ENCODE data around the gene ZFAND3.

ZFAND3 gene

GRCh38 chr6:38155144-38155543 lies 335.6 kb downstream of the ZFAND3 start:
- Histone ChIP-seq H3K4ac (ENCODE audit: low read depth, low read length) (no peak overlapping the region), H2BK120ac (ENCODE audit: low read depth, low read length) (no peak overlapping the region), H3K56ac (ENCODE audit: low read length) (no peak overlapping the region), H3K27ac (ENCODE audit: low read depth, low read length) (no peak overlapping the region), H3K4me3 (ENCODE audit: low read length) (no peak overlapping the region), H3K23ac (ENCODE audit: low read length) (no peak overlapping the region), H3K18ac (ENCODE audit: low read length) (no peak overlapping the region), H3K36me3 (ENCODE audit: control insufficient read depth, insufficient read depth, low read length) (no peaks in the 10 kb centered on the region), H2AK5ac (ENCODE audit: low read length) (no peak overlapping the region), H3K79me2 (ENCODE audit: control insufficient read depth, insufficient read depth, low read length) (no peaks in the 10 kb centered on the region), H3K4me1 (ENCODE audit: control insufficient read depth, low read depth, low read length) (peaks cover 2% of the 10 kb centered on the region), H3K79me1 (ENCODE audit: low read length) (peaks cover 5% of the 10 kb centered on the region), H3K4me2 (ENCODE audit: low read length) (no peak overlapping the region), H4K5ac (ENCODE audit: low read length) (no peak overlapping the region), H3K9ac (ENCODE audit: low read length) (no peak overlapping the region), H2BK5ac (ENCODE audit: low read length) (no peak overlapping the region), H4K8ac (ENCODE audit: low read depth, low read length) (no peak overlapping the region), H2BK15ac (replicated peaks; ENCODE audit: low read depth) (no peak overlapping the region), H3K27me3 (ENCODE audit: insufficient read depth, low read length, poor library complexity) (no peaks in the 10 kb centered on the region)
- DNase-seq: no peak
- WGBS (ENCODE audit: extremely low coverage, insufficient coverage, low lambda C conversion rate): no CpG with 5 or more reads among the region's 9 CpGs

DNA sequence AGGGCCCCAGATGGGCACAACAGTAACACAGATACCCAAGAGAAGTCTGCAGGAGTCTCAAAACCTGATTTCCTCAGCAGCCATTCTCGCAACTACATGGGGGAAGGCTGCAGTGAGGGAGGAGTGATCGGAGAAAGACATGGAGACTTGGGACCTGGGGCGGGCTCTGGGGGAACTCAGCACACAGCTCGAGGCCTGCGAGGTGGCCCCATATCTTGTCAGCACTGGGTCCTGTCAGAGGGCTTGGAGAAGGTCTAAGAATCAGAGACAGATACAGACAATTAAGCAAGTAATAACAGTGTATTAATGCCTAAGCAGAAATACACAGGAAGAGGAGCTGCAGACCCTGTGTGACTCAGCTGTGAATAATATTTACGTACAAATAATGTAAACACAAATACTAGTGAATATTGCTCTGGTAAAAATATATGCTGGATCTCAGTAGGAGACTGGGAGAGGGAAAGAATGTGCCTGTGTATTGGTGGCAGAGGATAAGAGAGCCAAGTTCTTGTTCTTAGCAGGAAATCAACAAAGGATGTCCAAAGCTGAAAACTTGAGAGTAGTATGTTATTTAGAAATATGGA lies 336.2 kb downstream of the ZFAND3 start:
- no peaks in the 10 kb centered on the region for H3K4me1 ChIP-seq (ENCODE audit: control insufficient read depth, low read depth, low read length)
- H3K79me1 ChIP-seq (ENCODE audit: low read length): peaks cover under 1% of the 10 kb centered on the region
- H3K56ac ChIP-seq (ENCODE audit: low read length): no peak overlapping the region
- no peak overlapping the region for H2BK120ac ChIP-seq (ENCODE audit: low read depth, low read length)
- no peak overlapping the region for H4K8ac ChIP-seq (ENCODE audit: low read depth, low read length)
- H3K27ac ChIP-seq (ENCODE audit: low read depth, low read length): no peak overlapping the region
- H3K4ac ChIP-seq (ENCODE audit: low read depth, low read length): no peak overlapping the region
- H4K5ac ChIP-seq (ENCODE audit: low read length): no peak overlapping the region
- no peaks in the 10 kb centered on the region for H3K79me2 ChIP-seq (ENCODE audit: control insufficient read depth, insufficient read depth, low read length)
- H3K27me3 ChIP-seq (ENCODE audit: insufficient read depth, low read length, poor library complexity): no peaks in the 10 kb centered on the region
- no peak overlapping the region for H3K23ac ChIP-seq (ENCODE audit: low read length)
- H2BK5ac ChIP-seq (ENCODE audit: low read length): no peak overlapping the region
- DNase-seq: no peak
- no peak overlapping the region for H3K4me3 ChIP-seq (ENCODE audit: low read length)
- no CpG with 5 or more reads among the region's 6 CpGs for WGBS (ENCODE audit: extremely low coverage, insufficient coverage, low lambda C conversion rate)
- H2BK15ac ChIP-seq (replicated peaks; ENCODE audit: low read depth): no peak overlapping the region
- no peak overlapping the region for H2AK5ac ChIP-seq (ENCODE audit: low read length)
- no peak overlapping the region for H3K9ac ChIP-seq (ENCODE audit: low read length)
- H3K4me2 ChIP-seq (ENCODE audit: low read length): no peak overlapping the region
- H3K36me3 ChIP-seq (ENCODE audit: control insufficient read depth, insufficient read depth, low read length): no peaks in the 10 kb centered on the region
- H3K18ac ChIP-seq (ENCODE audit: low read length): no peak overlapping the region

DNA sequence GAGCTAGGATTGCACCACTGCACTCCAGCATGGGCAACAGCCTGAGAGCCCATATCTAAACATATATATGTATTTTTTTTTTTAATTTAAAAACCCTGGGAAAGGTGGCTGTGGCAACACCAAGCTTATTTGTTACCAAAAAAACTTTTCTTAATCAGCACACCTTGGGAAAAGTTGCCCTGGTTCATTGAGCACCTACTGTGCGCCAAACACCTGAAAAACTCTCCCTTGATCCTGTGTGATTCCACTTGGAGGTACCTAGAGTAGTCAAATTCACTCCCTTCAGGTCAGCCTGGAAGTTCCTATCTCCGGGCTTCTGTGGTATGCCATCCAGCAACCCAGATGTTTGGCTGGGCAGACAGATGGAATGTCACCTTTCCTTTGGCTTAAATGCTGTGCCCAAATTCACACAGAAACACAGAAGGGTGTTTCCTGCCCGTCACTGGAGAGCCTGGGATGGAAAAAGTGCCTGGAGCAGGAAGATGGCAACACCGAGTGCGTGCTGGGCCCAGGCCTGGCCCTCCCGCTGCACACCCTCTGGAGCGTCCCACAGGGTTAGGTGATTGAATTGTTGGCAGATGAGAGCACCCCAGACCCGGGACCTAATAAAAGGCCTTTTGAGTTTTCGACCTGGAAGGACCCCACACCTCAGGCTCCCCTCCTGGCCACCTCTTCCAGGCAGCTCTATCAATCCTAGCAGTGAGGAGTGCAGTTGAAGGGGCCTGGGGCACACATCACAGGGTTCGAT lies 337.5 kb downstream of the ZFAND3 start:
- DNase-seq: no peak
- Histone ChIP-seq H3K4me1 (ENCODE audit: control insufficient read depth, low read depth, low read length) (no peaks in the 10 kb centered on the region), H3K4me3 (ENCODE audit: low read length) (no peak overlapping the region), H3K27me3 (ENCODE audit: insufficient read depth, low read length, poor library complexity) (no peaks in the 10 kb centered on the region), H3K79me1 (ENCODE audit: low read length) (no peaks in the 10 kb centered on the region), H3K4me2 (ENCODE audit: low read length) (no peak overlapping the region), H3K56ac (ENCODE audit: low read length) (no peak overlapping the region), H4K8ac (ENCODE audit: low read depth, low read length) (no peak overlapping the region), H3K23ac (ENCODE audit: low read length) (no peak overlapping the region), H3K18ac (ENCODE audit: low read length) (no peak overlapping the region), H3K27ac (ENCODE audit: low read depth, low read length) (no peak overlapping the region), H3K4ac (ENCODE audit: low read depth, low read length) (no peak overlapping the region), H2BK15ac (replicated peaks; ENCODE audit: low read depth) (no peak overlapping the region), H3K79me2 (ENCODE audit: control insufficient read depth, insufficient read depth, low read length) (no peaks in the 10 kb centered on the region), H3K9ac (ENCODE audit: low read length) (no peak overlapping the region), H2BK5ac (ENCODE audit: low read length) (no peak overlapping the region), H2AK5ac (ENCODE audit: low read length) (no peak overlapping the region), H4K5ac (ENCODE audit: low read length) (no peak overlapping the region), H3K36me3 (ENCODE audit: control insufficient read depth, insufficient read depth, low read length) (no peaks in the 10 kb centered on the region), H2BK120ac (ENCODE audit: low read depth, low read length) (no peak overlapping the region)
- WGBS (ENCODE audit: extremely low coverage, insufficient coverage, low lambda C conversion rate): no CpG with 5 or more reads among the region's 10 CpGs

DNA sequence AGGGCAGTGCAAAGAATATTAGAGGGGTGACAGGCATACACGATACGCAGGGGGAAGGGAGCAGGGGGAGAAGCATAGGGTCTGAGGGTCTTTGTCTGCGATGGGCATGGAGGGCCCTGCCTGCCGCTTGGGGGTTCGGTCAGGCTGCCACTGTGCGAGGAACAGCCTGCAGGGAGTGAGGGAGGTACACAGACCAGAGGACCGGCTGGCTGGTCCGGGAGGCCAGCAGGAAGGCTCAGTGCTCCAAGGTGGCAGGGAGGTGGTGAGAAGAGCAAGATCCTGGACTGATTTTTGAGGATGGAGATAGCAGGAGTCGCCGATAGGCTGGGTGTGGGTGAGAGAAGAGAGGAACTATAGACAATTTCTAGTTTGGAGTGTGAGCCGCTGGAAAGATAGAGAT lies 338.4 kb downstream of the ZFAND3 start:
- no CpG with 5 or more reads among the region's 11 CpGs for WGBS (ENCODE audit: extremely low coverage, insufficient coverage, low lambda C conversion rate)
- Histone ChIP-seq H3K79me1 (ENCODE audit: low read length) (no peaks in the 10 kb centered on the region), H3K27ac (ENCODE audit: low read depth, low read length) (no peak overlapping the region), H3K79me2 (ENCODE audit: control insufficient read depth, insufficient read depth, low read length) (no peaks in the 10 kb centered on the region), H3K56ac (ENCODE audit: low read length) (no peak overlapping the region), H3K27me3 (ENCODE audit: insufficient read depth, low read length, poor library complexity) (no peaks in the 10 kb centered on the region), H4K8ac (ENCODE audit: low read depth, low read length) (no peak overlapping the region), H2BK15ac (replicated peaks; ENCODE audit: low read depth) (no peak overlapping the region), H3K23ac (ENCODE audit: low read length) (no peak overlapping the region), H3K9ac (ENCODE audit: low read length) (no peak overlapping the region), H3K36me3 (ENCODE audit: control insufficient read depth, insufficient read depth, low read length) (no peaks in the 10 kb centered on the region), H3K4ac (ENCODE audit: low read depth, low read length) (no peak overlapping the region), H2BK120ac (ENCODE audit: low read depth, low read length) (no peak overlapping the region), H3K4me3 (ENCODE audit: low read length) (no peak overlapping the region), H4K5ac (ENCODE audit: low read length) (no peak overlapping the region), H2BK5ac (ENCODE audit: low read length) (no peak overlapping the region), H2AK5ac (ENCODE audit: low read length) (no peak overlapping the region), H3K4me2 (ENCODE audit: low read length) (no peak overlapping the region), H3K4me1 (ENCODE audit: control insufficient read depth, low read depth, low read length) (no peaks in the 10 kb centered on the region), H3K18ac (ENCODE audit: low read length) (no peak overlapping the region)
- DNase-seq: no peak

DNA sequence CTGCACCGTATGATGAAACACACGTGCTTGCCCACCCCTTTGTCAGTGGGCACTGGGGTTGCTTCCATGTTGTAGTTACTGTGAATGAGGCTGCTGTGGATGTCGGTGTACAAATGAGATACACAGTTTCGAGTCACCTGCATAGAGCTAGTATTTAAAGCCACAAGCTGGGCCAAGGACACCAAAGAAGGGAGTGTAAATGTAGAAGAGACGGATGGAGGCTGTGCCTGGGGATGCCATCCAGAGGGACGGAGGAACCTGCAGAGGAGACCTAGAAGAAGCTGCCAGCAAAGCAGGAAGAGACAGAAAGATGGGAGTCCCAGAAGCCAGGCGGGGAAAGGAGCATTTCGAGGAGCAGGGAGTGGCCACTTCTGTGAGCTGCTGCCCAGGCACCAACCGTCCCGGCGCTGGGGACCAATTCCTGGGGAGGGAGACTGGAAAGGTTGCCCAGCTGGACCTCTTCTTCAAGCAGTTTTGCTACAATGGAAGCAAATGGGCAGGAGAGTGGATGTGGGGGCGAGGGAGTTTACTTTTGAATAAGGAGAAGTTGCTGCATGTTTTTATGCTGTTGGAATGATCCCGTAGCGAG lies 339.3 kb downstream of the ZFAND3 start:
- no peaks in the 10 kb centered on the region for H3K4me1 ChIP-seq (ENCODE audit: control insufficient read depth, low read depth, low read length)
- no peaks in the 10 kb centered on the region for H3K27me3 ChIP-seq (ENCODE audit: insufficient read depth, low read length, poor library complexity)
- no peak overlapping the region for H4K5ac ChIP-seq (ENCODE audit: low read length)
- H3K36me3 ChIP-seq (ENCODE audit: control insufficient read depth, insufficient read depth, low read length): no peaks in the 10 kb centered on the region
- H3K4ac ChIP-seq (ENCODE audit: low read depth, low read length): no peak overlapping the region
- no peak overlapping the region for H2BK15ac ChIP-seq (replicated peaks; ENCODE audit: low read depth)
- no CpG with 5 or more reads among the region's 14 CpGs for WGBS (ENCODE audit: extremely low coverage, insufficient coverage, low lambda C conversion rate)
- H3K23ac ChIP-seq (ENCODE audit: low read length): no peak overlapping the region
- H3K56ac ChIP-seq (ENCODE audit: low read length): no peak overlapping the region
- no peak overlapping the region for H4K8ac ChIP-seq (ENCODE audit: low read depth, low read length)
- no peak overlapping the region for H2BK120ac ChIP-seq (ENCODE audit: low read depth, low read length)
- no peak overlapping the region for H3K4me2 ChIP-seq (ENCODE audit: low read length)
- H2AK5ac ChIP-seq (ENCODE audit: low read length): no peak overlapping the region
- no peak overlapping the region for H3K18ac ChIP-seq (ENCODE audit: low read length)
- H3K27ac ChIP-seq (ENCODE audit: low read depth, low read length): no peak overlapping the region
- H3K79me2 ChIP-seq (ENCODE audit: control insufficient read depth, insufficient read depth, low read length): no peaks in the 10 kb centered on the region
- no peak overlapping the region for H3K9ac ChIP-seq (ENCODE audit: low read length)
- H2BK5ac ChIP-seq (ENCODE audit: low read length): no peak overlapping the region
- no peak overlapping the region for H3K4me3 ChIP-seq (ENCODE audit: low read length)
- DNase-seq: no peak
- H3K79me1 ChIP-seq (ENCODE audit: low read length): no peaks in the 10 kb centered on the region

Data from mesendoderm (in vitro differentiated cells).